Coronary artery (tissue), 2 donors: ENCODE measurements around the gene FOXR2.

Experiments
- DNase-seq: peaks from one replicate; pipeline ENCODE4 v3.0.0-alpha.2; 2017; ENCODE audit warnings: low spot score
- H3K27ac ChIP-seq, 2 donors: fragments of 200-600 bp; sonication (generic); one replicate each; pipeline ENCODE4 v1.5.1; 2016 to 2019
- H3K4me3 ChIP-seq: fragments of 200-600 bp; sonication (generic); 2 replicates; pipeline ENCODE4 v1.5.1; 2016; ENCODE audit warnings: mild to moderate bottlenecking, moderate library complexity
- TF ChIP-seq, protein P1 (sequence below): fragments of 200-600 bp; sonication (generic); IDR thresholded peaks from one replicate; pipeline ENCODE4 v1.5.1; 2019; ENCODE audit warnings: antibody characterized with exemption

The FOXR2 gene

DNA sequence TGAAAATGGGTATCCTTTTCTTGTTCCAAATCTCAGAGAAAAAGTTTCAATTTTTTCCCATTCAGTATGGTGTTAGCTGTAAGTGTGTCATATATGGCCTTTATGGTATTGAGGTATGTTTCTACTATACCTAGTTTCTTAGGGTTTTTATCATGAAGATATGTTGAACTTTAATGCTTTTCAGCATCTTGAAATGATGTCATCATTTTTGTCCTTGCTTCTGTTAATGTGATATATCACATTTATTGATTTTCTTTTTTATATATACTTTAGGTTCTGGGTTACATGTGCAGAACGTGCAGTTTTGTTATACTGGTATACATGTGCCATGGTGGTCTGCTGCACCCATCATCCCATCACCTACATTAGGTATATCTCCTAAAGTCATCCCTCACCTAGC is 44.9 kb downstream of the FOXR2 start:
- DNase-seq, result no peak
- Histone ChIP-seq H3K4me3 (no peak overlapping the region), H3K27ac (no peak overlapping the region)
- TF ChIP-seq, protein P1, sequence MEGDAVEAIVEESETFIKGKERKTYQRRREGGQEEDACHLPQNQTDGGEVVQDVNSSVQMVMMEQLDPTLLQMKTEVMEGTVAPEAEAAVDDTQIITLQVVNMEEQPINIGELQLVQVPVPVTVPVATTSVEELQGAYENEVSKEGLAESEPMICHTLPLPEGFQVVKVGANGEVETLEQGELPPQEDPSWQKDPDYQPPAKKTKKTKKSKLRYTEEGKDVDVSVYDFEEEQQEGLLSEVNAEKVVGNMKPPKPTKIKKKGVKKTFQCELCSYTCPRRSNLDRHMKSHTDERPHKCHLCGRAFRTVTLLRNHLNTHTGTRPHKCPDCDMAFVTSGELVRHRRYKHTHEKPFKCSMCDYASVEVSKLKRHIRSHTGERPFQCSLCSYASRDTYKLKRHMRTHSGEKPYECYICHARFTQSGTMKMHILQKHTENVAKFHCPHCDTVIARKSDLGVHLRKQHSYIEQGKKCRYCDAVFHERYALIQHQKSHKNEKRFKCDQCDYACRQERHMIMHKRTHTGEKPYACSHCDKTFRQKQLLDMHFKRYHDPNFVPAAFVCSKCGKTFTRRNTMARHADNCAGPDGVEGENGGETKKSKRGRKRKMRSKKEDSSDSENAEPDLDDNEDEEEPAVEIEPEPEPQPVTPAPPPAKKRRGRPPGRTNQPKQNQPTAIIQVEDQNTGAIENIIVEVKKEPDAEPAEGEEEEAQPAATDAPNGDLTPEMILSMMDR, result no peak
